HepG2 (cell line): Measurements from ENCODE around the gene HOXA11. TPM values are rescaled to one million over a fixed set of nuclear protein-coding genes. Genes with fewer than 3 reads are reported as not detected.

Experiments used
- ATM ChIP-seq: fragments of 450-650 bp; IDR thresholded peaks from 2 replicates; pipeline ENCODE4 v1.7.1; 2017; ENCODE audit warnings: mild to moderate bottlenecking, borderline replicate concordance
- HNF4A ChIP-seq: sonication (generic); formaldehyde crosslinking; IDR thresholded peaks from 2 replicates; pipeline ENCODE4 v1.4.0; 2020; ENCODE audit warnings: missing genetic modification reagents
- MTERF4 ChIP-seq: sonication (generic); formaldehyde crosslinking; IDR thresholded peaks from 2 replicates; pipeline ENCODE4 v1.8.0; 2023; ENCODE audit warnings: mild to moderate bottlenecking, missing genetic modification reagents
- MXD1 ChIP-seq: sonication (generic); formaldehyde crosslinking; IDR thresholded peaks from 2 replicates; pipeline ENCODE4 v1.4.0; 2020; ENCODE audit warnings: mild to moderate bottlenecking, missing genetic modification reagents
- NR3C1 ChIP-seq: sonication (generic); formaldehyde crosslinking; IDR thresholded peaks from 2 replicates; pipeline ENCODE4 v1.4.0; 2020; ENCODE audit warnings: missing genetic modification reagents
- PHF21A ChIP-seq: sonication (generic); formaldehyde crosslinking; IDR thresholded peaks from 2 replicates; pipeline ENCODE4 v1.5.0; 2020; ENCODE audit warnings: mild to moderate bottlenecking, missing genetic modification reagents
- ZBTB40 ChIP-seq, 2 experiments: fragments of 450-650 bp in 1 of 2; sonication (generic) in 1 of 2; formaldehyde crosslinking in 1 of 2; IDR thresholded peaks; 2 replicates each; pipeline versions ENCODE4 v1.6.1 to v1.8.0; 2016 to 2022; ENCODE audit warnings: antibody characterized with exemption in 1 of 2, mild to moderate bottlenecking in 1 of 2, missing genetic modification reagents in 1 of 2
- ZSCAN25 ChIP-seq: sonication (generic); formaldehyde crosslinking; IDR thresholded peaks from 2 replicates; pipeline ENCODE4 v1.8.0; 2022; ENCODE audit warnings: mild to moderate bottlenecking, missing genetic modification reagents
- polyA plus RNA-seq, 8 experiments: library from polyadenylated mRNA; depleted of rRNA in 3 of 8; stranded (reverse) in 7 of 8; unstranded in 1 of 8; fragments of >200 nt; fragmentation: Illumina TruSeq in 4 of 8; extraction: Trizol in 4 of 8; gene quantifications; 2 replicates each; pipeline versions ENCODE4 v1.2.1 to v1.2.3, GENCODE V29; 2011 to 2016; ENCODE audit warnings: low read depth in 4 of 8, missing spikeins in 1 of 8, mixed read lengths in 1 of 8; ENCODE audit not compliant: insufficient read depth in 1 of 8
- total RNA-seq, 5 experiments: library from RNA; depleted of rRNA; stranded (reverse); fragments of >200 nt; fragmentation: Illumina TruSeq; extraction: Trizol; gene quantifications; 2 replicates each; pipeline ENCODE4 v1.2.3, GENCODE V29; 2016; ENCODE audit warnings: low read depth in 1 of 5
- TF ChIP-seq, protein P1 (sequence below): sonication (generic); formaldehyde crosslinking; IDR thresholded peaks from 2 replicates; pipeline ENCODE4 v1.4.0; 2020; ENCODE audit warnings: mild to moderate bottlenecking, missing genetic modification reagents
- TF ChIP-seq, protein P2 (sequence below): sonication (generic); formaldehyde crosslinking; IDR thresholded peaks from 2 replicates; pipeline ENCODE4 v1.4.0; 2020; ENCODE audit warnings: missing genetic modification reagents
- TF ChIP-seq, protein P3 (sequence below): sonication (generic); formaldehyde crosslinking; IDR thresholded peaks from 2 replicates; pipeline ENCODE4 v1.4.0; 2020; ENCODE audit warnings: missing genetic modification reagents

HOXA11 gene
- total and polyA plus RNA-seq, 2 of the 13 experiments (the other 11 are each of a cell fraction or from before 2014, with no cell fraction given), result not detected

DNA sequence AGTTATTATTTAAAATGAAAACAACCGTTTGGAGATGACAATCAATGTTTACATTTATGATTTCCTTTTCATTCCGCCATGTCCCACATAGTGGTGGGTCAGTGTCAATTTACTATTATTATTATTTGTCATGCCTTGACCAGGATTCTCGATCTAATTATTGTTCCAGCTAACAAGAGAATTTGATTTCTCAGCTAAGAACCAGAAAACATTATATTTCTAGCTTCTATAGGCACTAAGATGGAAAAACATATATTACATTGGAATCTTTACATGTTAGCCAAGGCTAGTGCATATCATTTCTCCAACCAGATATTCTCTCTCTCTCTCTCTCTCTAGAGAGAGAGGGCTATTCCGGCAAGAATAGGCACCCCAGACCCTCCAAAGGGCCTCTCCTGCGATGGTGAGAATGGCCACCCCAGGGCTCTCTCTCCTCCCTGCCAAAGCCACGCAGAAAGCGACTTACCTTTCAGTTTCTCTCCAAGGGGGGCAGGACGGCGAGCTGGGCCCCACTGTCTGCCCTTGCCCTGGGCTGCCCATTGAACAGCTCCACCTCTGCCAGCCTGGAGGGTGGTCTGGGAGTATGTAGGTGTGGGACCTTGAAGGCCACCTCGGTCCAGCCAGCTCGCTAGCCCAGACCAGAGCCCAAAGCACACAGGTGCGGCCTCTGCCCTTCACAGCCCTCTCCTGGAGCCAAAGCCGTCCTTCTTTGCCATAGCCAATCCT lies 35.0 kb downstream of the HOXA11 start (continued):
- TF ChIP-seq, protein P1, sequence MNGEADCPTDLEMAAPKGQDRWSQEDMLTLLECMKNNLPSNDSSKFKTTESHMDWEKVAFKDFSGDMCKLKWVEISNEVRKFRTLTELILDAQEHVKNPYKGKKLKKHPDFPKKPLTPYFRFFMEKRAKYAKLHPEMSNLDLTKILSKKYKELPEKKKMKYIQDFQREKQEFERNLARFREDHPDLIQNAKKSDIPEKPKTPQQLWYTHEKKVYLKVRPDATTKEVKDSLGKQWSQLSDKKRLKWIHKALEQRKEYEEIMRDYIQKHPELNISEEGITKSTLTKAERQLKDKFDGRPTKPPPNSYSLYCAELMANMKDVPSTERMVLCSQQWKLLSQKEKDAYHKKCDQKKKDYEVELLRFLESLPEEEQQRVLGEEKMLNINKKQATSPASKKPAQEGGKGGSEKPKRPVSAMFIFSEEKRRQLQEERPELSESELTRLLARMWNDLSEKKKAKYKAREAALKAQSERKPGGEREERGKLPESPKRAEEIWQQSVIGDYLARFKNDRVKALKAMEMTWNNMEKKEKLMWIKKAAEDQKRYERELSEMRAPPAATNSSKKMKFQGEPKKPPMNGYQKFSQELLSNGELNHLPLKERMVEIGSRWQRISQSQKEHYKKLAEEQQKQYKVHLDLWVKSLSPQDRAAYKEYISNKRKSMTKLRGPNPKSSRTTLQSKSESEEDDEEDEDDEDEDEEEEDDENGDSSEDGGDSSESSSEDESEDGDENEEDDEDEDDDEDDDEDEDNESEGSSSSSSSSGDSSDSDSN (CRISPR knock-in tag), result peak; percentile 77
- TF ChIP-seq PHF21A (CRISPR knock-in tag), result no peak
- no peak for TF ChIP-seq NR3C1
- TF ChIP-seq, protein P2, sequence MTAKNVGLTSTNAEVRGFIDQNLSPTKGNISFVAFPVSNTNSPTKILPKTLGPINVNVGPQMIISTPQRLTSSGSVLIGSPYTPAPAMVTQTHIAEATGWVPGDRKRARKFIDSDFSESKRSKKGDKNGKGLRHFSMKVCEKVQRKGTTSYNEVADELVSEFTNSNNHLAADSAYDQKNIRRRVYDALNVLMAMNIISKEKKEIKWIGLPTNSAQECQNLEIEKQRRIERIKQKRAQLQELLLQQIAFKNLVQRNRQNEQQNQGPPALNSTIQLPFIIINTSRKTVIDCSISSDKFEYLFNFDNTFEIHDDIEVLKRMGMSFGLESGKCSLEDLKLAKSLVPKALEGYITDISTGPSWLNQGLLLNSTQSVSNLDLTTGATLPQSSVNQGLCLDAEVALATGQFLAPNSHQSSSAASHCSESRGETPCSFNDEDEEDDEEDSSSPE (CRISPR knock-in tag), result no peak
- no peak for TF ChIP-seq ZSCAN25
- TF ChIP-seq ATM, result no peak
- no peak for TF ChIP-seq HNF4A (CRISPR knock-in tag)
- TF ChIP-seq, protein P3, sequence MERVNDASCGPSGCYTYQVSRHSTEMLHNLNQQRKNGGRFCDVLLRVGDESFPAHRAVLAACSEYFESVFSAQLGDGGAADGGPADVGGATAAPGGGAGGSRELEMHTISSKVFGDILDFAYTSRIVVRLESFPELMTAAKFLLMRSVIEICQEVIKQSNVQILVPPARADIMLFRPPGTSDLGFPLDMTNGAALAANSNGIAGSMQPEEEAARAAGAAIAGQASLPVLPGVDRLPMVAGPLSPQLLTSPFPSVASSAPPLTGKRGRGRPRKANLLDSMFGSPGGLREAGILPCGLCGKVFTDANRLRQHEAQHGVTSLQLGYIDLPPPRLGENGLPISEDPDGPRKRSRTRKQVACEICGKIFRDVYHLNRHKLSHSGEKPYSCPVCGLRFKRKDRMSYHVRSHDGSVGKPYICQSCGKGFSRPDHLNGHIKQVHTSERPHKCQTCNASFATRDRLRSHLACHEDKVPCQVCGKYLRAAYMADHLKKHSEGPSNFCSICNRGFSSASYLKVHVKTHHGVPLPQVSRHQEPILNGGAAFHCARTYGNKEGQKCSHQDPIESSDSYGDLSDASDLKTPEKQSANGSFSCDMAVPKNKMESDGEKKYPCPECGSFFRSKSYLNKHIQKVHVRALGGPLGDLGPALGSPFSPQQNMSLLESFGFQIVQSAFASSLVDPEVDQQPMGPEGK (CRISPR knock-in tag), result 0 out of 2 replicates have a peak, but pooled peaks have one; percentile 3
- TF ChIP-seq ZBTB40 (IDR thresholded peaks at IDR 0.05), result no peak
- TF ChIP-seq ZBTB40 (CRISPR knock-in tag; IDR thresholded peaks at IDR 0.05), result no peak
- TF ChIP-seq MTERF4 (CRISPR knock-in tag), result no peak
- TF ChIP-seq MXD1 (CRISPR knock-in tag), result 0 out of 2 replicates have a peak, but pooled peaks have one; percentile 14
